ENCODE measurements around the gene KLC1.
A peak's percentile ranks its signal among the peaks of the same experiment; 100 is the strongest.

The KLC1 gene

GRCh38 chr14:103712633-103713247 lies 83.7 kb downstream of the KLC1 start:
- Histone ChIP-seq H3K79me2 (ENCODE audit: insufficient read depth, low read length) (peaks cover 43% of the 10 kb centered on the region), H3K4me2 (ENCODE audit: low read depth, low read length, poor library complexity, severe bottlenecking) (peak overlapping the region; percentile 99), H3K27me3 (ENCODE audit: low read length) (no peaks in the 10 kb centered on the region), H3F3A (ENCODE audit: insufficient read depth) (0 out of 2 replicates have a peak, but pooled peaks cover 6% of the 10 kb centered on the region), H3K9me3 (ENCODE audit: insufficient read depth, low read length) (no peaks in the 10 kb centered on the region), H3K27ac (ENCODE audit: low read depth, low read length) (no peak overlapping the region; the same call in 1 of the 2 replicates), H3K9ac (ENCODE audit: low read length) (peak overlapping the region; percentile 97; the same call in 1 of the 2 replicates), H3K4me3 (ENCODE audit: insufficient read depth, low read length, poor library complexity, severe bottlenecking) (no peak overlapping the region), H3K9me2 (replicated peaks; ENCODE audit: insufficient read depth, low read length) (no peaks in the 10 kb centered on the region), H4K20me1 (ENCODE audit: low read depth, low read length) (no peaks in the 10 kb centered on the region), H3K36me3 (ENCODE audit: low read length) (no peaks in the 10 kb centered on the region), H2AFZ (ENCODE audit: low read depth, low read length, severe bottlenecking) (no peak overlapping the region)
- no peak for TF ChIP-seq EZH2phosphoT487 (conservative IDR thresholded peaks at IDR 0.05; ENCODE audit: low read length)
- no peak for TF ChIP-seq CTCF (IDR thresholded peaks at IDR 0.05; ENCODE audit: insufficient read depth, low read length, poor library complexity, severe bottlenecking)

GRCh38 chr14:103713304-103714062 lies 84.5 kb downstream of the KLC1 start:
- Histone ChIP-seq H3K27ac (ENCODE audit: low read depth, low read length) (peak overlapping the region; percentile 69), H3K9me3 (ENCODE audit: insufficient read depth, low read length) (no peaks in the 10 kb centered on the region), H3K27me3 (ENCODE audit: low read length) (no peaks in the 10 kb centered on the region), H3K79me2 (ENCODE audit: insufficient read depth, low read length) (peaks cover 50% of the 10 kb centered on the region), H3F3A (ENCODE audit: insufficient read depth) (0 out of 2 replicates have a peak, but pooled peaks cover 6% of the 10 kb centered on the region), H3K9me2 (replicated peaks; ENCODE audit: insufficient read depth, low read length) (no peaks in the 10 kb centered on the region), H3K4me3 (ENCODE audit: insufficient read depth, low read length, poor library complexity, severe bottlenecking) (peak overlapping the region; percentile 72), H3K36me3 (ENCODE audit: low read length) (no peaks in the 10 kb centered on the region), H3K4me2 (ENCODE audit: low read depth, low read length, poor library complexity, severe bottlenecking) (peak overlapping the region; percentile 99), H2AFZ (ENCODE audit: low read depth, low read length, severe bottlenecking) (no peak overlapping the region), H3K9ac (ENCODE audit: low read length) (peak overlapping the region; percentile 97), H4K20me1 (ENCODE audit: low read depth, low read length) (no peaks in the 10 kb centered on the region)
- TF ChIP-seq CTCF (IDR thresholded peaks at IDR 0.05; ENCODE audit: insufficient read depth, low read length, poor library complexity, severe bottlenecking) = no peak
- TF ChIP-seq EZH2phosphoT487 (conservative IDR thresholded peaks at IDR 0.05; ENCODE audit: low read length) = no peak

- Histone ChIP-seq H3K9me3 (ENCODE audit: insufficient read depth, low read length) (no peaks in the 10 kb centered on the region), H3K9ac (ENCODE audit: low read length) (peak overlapping the region; percentile 97), H3K27me3 (ENCODE audit: low read length) (no peaks in the 10 kb centered on the region), H3K79me2 (ENCODE audit: insufficient read depth, low read length) (peaks cover 56% of the 10 kb centered on the region), H3K27ac (ENCODE audit: low read depth, low read length) (peak overlapping the region; percentile 69), H3K4me3 (ENCODE audit: insufficient read depth, low read length, poor library complexity, severe bottlenecking) (peak overlapping the region; percentile 72), H3F3A (ENCODE audit: insufficient read depth) (0 out of 2 replicates have a peak, but pooled peaks cover 6% of the 10 kb centered on the region), H2AFZ (ENCODE audit: low read depth, low read length, severe bottlenecking) (no peak overlapping the region), H3K4me2 (ENCODE audit: low read depth, low read length, poor library complexity, severe bottlenecking) (peak overlapping the region; percentile 99), H3K36me3 (ENCODE audit: low read length) (no peaks in the 10 kb centered on the region), H4K20me1 (ENCODE audit: low read depth, low read length) (no peaks in the 10 kb centered on the region), H3K9me2 (replicated peaks; ENCODE audit: insufficient read depth, low read length) (no peaks in the 10 kb centered on the region)
- TF ChIP-seq CTCF (IDR thresholded peaks at IDR 0.05; ENCODE audit: insufficient read depth, low read length, poor library complexity, severe bottlenecking) (no peak), EZH2phosphoT487 (conservative IDR thresholded peaks at IDR 0.05; ENCODE audit: low read length) (no peak)
These were observed 85.2 kb downstream of the KLC1 start for GRCh38 chr14:103714063-103714724.

Measured in SU-DHL-6 (cell line).